GM18907 (cell line): Measurements from ENCODE around the gene IL17RB.

ENCODE experiments used
- ATAC-seq: cut with Tn5 transposase; IDR thresholded peaks from one replicate; pipeline ENCODE4 v1.9.1; 2021; ENCODE audit warnings: mild to moderate bottlenecking, moderate library complexity; ENCODE audit not compliant: unreplicated experiment

IL17RB gene

GRCh38 chr3:53858096-53858741, 11.9 kb downstream of the IL17RB start:
- no peak for ATAC-seq

GRCh38 chr3:53859178-53859577, 12.8 kb downstream of the IL17RB start:
- ATAC-seq = no peak

GRCh38 chr3:53860196-53860595, 13.8 kb downstream of the IL17RB start:
- no peak for ATAC-seq

GRCh38 chr3:53862241-53862640, 15.9 kb downstream of the IL17RB start:
- no peak for ATAC-seq

- ATAC-seq = peak; percentile 49
These were observed 16.8 kb downstream of the IL17RB start for GRCh38 chr3:53863145-53863544.

- ATAC-seq = peak; percentile 74
These were observed 19.5 kb downstream of the IL17RB start for GRCh38 chr3:53865732-53866499.

GRCh38 chr3:53880396-53881345, 34.3 kb downstream of the IL17RB start:
- ATAC-seq = no peak

GRCh38 chr3:53881691-53882593, 35.6 kb downstream of the IL17RB start, which contains the start of gene ACTR8:
ACTR8 (minus strand) TSS chr3:53882152; CDS start chr3:53882101, 51 bp downstream.
- peak; percentile 75 for ATAC-seq

GRCh38 chr3:53883008-53883407, 36.6 kb downstream of the IL17RB start:
- no peak for ATAC-seq

GRCh38 chr3:53884623-53885022, 38.3 kb downstream of the IL17RB start:
- ATAC-seq = no peak

GRCh38 chr3:53885239-53885638, 38.9 kb downstream of the IL17RB start:
- ATAC-seq = no peak

GRCh38 chr3:53887446-53887845, 41.1 kb downstream of the IL17RB start:
- ATAC-seq = no peak

GRCh38 chr3:53888232-53888631, 41.9 kb downstream of the IL17RB start:
- no peak for ATAC-seq

- ATAC-seq = no peak
These were observed 44.5 kb downstream of the IL17RB start for GRCh38 chr3:53890726-53891475.

GRCh38 chr3:53891497-53892285, 45.3 kb downstream of the IL17RB start, which contains the start of gene SELENOK:
SELENOK (minus strand) TSS chr3:53891859.
- peak; percentile 96 for ATAC-seq

GRCh38 chr3:53892286-53892637, 45.9 kb downstream of the IL17RB start:
- no peak for ATAC-seq

- ATAC-seq = no peak
These were observed 53.4 kb downstream of the IL17RB start for GRCh38 chr3:53899750-53900149.

GRCh38 chr3:53900666-53901331, 54.4 kb downstream of the IL17RB start:
- no peak for ATAC-seq
